H1 (cell line): ENCODE results near the gene GPC6. TPM values are rescaled to one million over a fixed set of nuclear protein-coding genes. Genes with fewer than 3 reads are reported as not detected.

ENCODE experiments used
- CTCF ChIA-PET: fragments of 300-600 bp; sonication (Branson Sonifier 250); formaldehyde crosslinking; loops from one replicate; lab custom pipeline; 2021; ENCODE audit not compliant: partially characterized antibody; lab: Charles Lee
- POLR2A ChIA-PET: fragments of 300-600 bp; sonication (Branson Sonifier 250); formaldehyde crosslinking; loops from one replicate; lab custom pipeline; 2021; ENCODE audit warnings: inconsistent platforms; ENCODE audit not compliant: partially characterized antibody; lab: Charles Lee
- DNase-seq, 2 experiments: peaks; one replicate each; pipeline versions ENCODE4 v3.0.0 to v3.0.0-alpha.2; 2010 to 2022; ENCODE audit warnings: low spot score in 2 of 2, low read depth in 1 of 2, mixed read lengths in 1 of 2
- FAIRE-seq: peaks from 2 replicates; lab custom pipeline; 2011; peaks lifted over from hg19 to GRCh38; lab: Jason Lieb, UNC
- H2AFZ ChIP-seq: 2 replicates; pipeline ENCODE4 v1.8.1; 2012; ENCODE audit warnings: low read length, inconsistent platforms
- H2AK5ac ChIP-seq: 2 replicates; pipeline ENCODE4 v1.6.1; 2013; ENCODE audit warnings: low read depth, low read length
- H2BK120ac ChIP-seq: replicated peaks from 2 replicates; pipeline ENCODE3; 2013; ENCODE audit warnings: low read depth, low read length, inconsistent platforms
- H2BK12ac ChIP-seq: 2 replicates; pipeline ENCODE4 v1.6.1; 2013; ENCODE audit warnings: low read depth, low read length
- H2BK15ac ChIP-seq: 2 replicates; pipeline ENCODE4 v1.6.1; 2013; ENCODE audit warnings: low read length
- H2BK20ac ChIP-seq: 2 replicates; pipeline ENCODE4 v1.6.1; 2013; ENCODE audit warnings: low read length
- H2BK5ac ChIP-seq: 2 replicates; pipeline ENCODE4 v1.6.1; 2013; ENCODE audit warnings: low read depth, low read length
- H3K14ac ChIP-seq: 2 replicates; pipeline ENCODE4 v1.6.1; 2013; ENCODE audit warnings: inconsistent platforms; ENCODE audit not compliant: insufficient read length
- H3K18ac ChIP-seq: 2 replicates; pipeline ENCODE4 v1.6.1; 2013; ENCODE audit warnings: low read length; ENCODE audit errors: extremely low read depth
- H3K23ac ChIP-seq: 2 replicates; pipeline ENCODE4 v1.6.1; 2013; ENCODE audit warnings: inconsistent platforms; ENCODE audit not compliant: insufficient read length
- H3K23me2 ChIP-seq: 2 replicates; pipeline ENCODE4 v1.6.1; 2013; ENCODE audit warnings: low read depth, low read length
- H3K27ac ChIP-seq: 2 replicates; pipeline ENCODE4 v1.6.1; 2011; ENCODE audit warnings: low read depth, low read length, inconsistent platforms
- H3K27me3 ChIP-seq, 4 experiments: replicated peaks in 1 of 4; 1 replicate in 1 of 4; 2 replicates in 3 of 4; pipeline versions ENCODE4 v1.6.1 to v1.8.1; 2011 to 2013; ENCODE audit warnings: low read length in 3 of 4, mild to moderate bottlenecking in 3 of 4, inconsistent platforms in 2 of 4, mixed read lengths in 2 of 4, moderate library complexity in 1 of 4; ENCODE audit not compliant: control insufficient read depth in 3 of 4, insufficient read depth in 3 of 4; ENCODE audit errors: extremely low read depth in 1 of 4
- H3K36me3 ChIP-seq, 4 experiments: 2 replicates each; pipeline versions ENCODE4 v1.6.1 to v1.8.1; 2011 to 2013; ENCODE audit warnings: mild to moderate bottlenecking in 4 of 4, low read length in 3 of 4, moderate library complexity in 2 of 4, control low read depth in 1 of 4, inconsistent platforms in 1 of 4; ENCODE audit not compliant: insufficient read depth in 4 of 4, control insufficient read depth in 2 of 4
- H3K4ac ChIP-seq: replicated peaks from 2 replicates; pipeline ENCODE3; 2013; ENCODE audit warnings: low read length, low read depth, mixed read lengths, inconsistent platforms; ENCODE audit not compliant: insufficient read length
- H3K4me1 ChIP-seq, 4 experiments: replicated peaks in 1 of 4; 1 replicate in 1 of 4; 2 replicates in 3 of 4; pipeline versions ENCODE4 v1.6.1 to v1.8.1; 2011 to 2013; ENCODE audit warnings: low read length in 3 of 4, inconsistent platforms in 2 of 4, mixed read lengths in 1 of 4; ENCODE audit not compliant: insufficient read depth in 4 of 4, control insufficient read depth in 3 of 4
- H3K4me2 ChIP-seq, 2 experiments: 2 replicates each; pipeline versions ENCODE4 v1.6.1 to v1.8.1; 2011 to 2013; ENCODE audit warnings: low read depth in 2 of 2, low read length in 2 of 2, control low read depth in 1 of 2, inconsistent platforms in 1 of 2, mild to moderate bottlenecking in 1 of 2; ENCODE audit not compliant: insufficient read depth in 1 of 2
- H3K4me3 ChIP-seq, 4 experiments: fragments of 200-600, 300-600 bp in 1 of 4; sonication (generic), shearing (Covaris generic), sonication (Bioruptor Twin) in 1 of 4; 2 replicates each; pipeline versions ENCODE4 v1.5.1 to v1.8.1; 2011 to 2016; ENCODE audit warnings: low read length in 4 of 4, low read depth in 3 of 4, control low read depth in 2 of 4, inconsistent platforms in 2 of 4, mild to moderate bottlenecking in 2 of 4, mixed read lengths in 1 of 4, moderate library complexity in 1 of 4; ENCODE audit not compliant: insufficient read depth in 2 of 4; ENCODE audit errors: extremely low read depth in 1 of 4
- H3K56ac ChIP-seq: replicated peaks from 2 replicates; pipeline ENCODE3; 2013; ENCODE audit warnings: low read depth, mild to moderate bottlenecking, mixed read lengths, low read length, inconsistent platforms; ENCODE audit not compliant: insufficient read length
- H3K79me1 ChIP-seq: 2 replicates; pipeline ENCODE4 v1.6.1; 2013; ENCODE audit warnings: low read depth, low read length, control low read depth
- H3K79me2 ChIP-seq, 2 experiments: 2 replicates each; pipeline versions ENCODE4 v1.6.1 to v1.8.1; 2012 to 2013; ENCODE audit warnings: low read length in 2 of 2, mild to moderate bottlenecking in 2 of 2, inconsistent platforms in 1 of 2; ENCODE audit not compliant: insufficient read depth in 2 of 2, control insufficient read depth in 1 of 2
- H3K9ac ChIP-seq, 4 experiments: replicated peaks in 1 of 4; 1 replicate in 1 of 4; 2 replicates in 3 of 4; pipeline versions ENCODE4 v1.6.1 to v1.8.1; 2011 to 2013; ENCODE audit warnings: low read depth in 3 of 4, low read length in 3 of 4, control low read depth in 2 of 4, mild to moderate bottlenecking in 2 of 4, moderate library complexity in 2 of 4, inconsistent platforms in 1 of 4; ENCODE audit errors: extremely low read depth in 1 of 4
- H3K9me3 ChIP-seq, 2 experiments: 2 replicates each; pipeline versions ENCODE4 v1.6.1 to v1.8.1; 2012 to 2013; ENCODE audit warnings: mild to moderate bottlenecking in 2 of 2, moderate library complexity in 2 of 2, control low read depth in 1 of 2, inconsistent platforms in 1 of 2, low read depth in 1 of 2, low read length in 1 of 2, mixed read lengths in 1 of 2; ENCODE audit not compliant: insufficient read depth in 2 of 2
- H4K20me1 ChIP-seq, 2 experiments: replicated peaks in 1 of 2; 2 replicates each; pipeline versions ENCODE3 to v1.8.1; 2011 to 2013; ENCODE audit warnings: inconsistent platforms in 2 of 2, low read length in 2 of 2, mild to moderate bottlenecking in 1 of 2; ENCODE audit not compliant: insufficient read depth in 2 of 2, control insufficient read depth in 1 of 2
- H4K5ac ChIP-seq: 2 replicates; pipeline ENCODE4 v1.6.1; 2013; ENCODE audit warnings: low read length, low read depth, mixed read lengths, inconsistent platforms; ENCODE audit not compliant: insufficient read length
- H4K8ac ChIP-seq: 2 replicates; pipeline ENCODE4 v1.8.0; 2013; ENCODE audit warnings: mild to moderate bottlenecking, moderate library complexity, low read length, inconsistent platforms; ENCODE audit not compliant: insufficient read depth; ENCODE audit errors: extremely low read depth
- H4K91ac ChIP-seq: replicated peaks from 2 replicates; pipeline ENCODE3; 2013; ENCODE audit warnings: low read length, mixed read lengths, inconsistent platforms; ENCODE audit not compliant: insufficient read length
- JUN ChIP-seq: IDR thresholded peaks from 2 replicates; pipeline ENCODE4 v1.6.1; 2011; ENCODE audit warnings: low read depth, mild to moderate bottlenecking, improper control_type of control experiment, low read length
- RBBP5 ChIP-seq: IDR thresholded peaks from 2 replicates; pipeline ENCODE4 v1.7.1; 2012; ENCODE audit warnings: low read depth, mild to moderate bottlenecking, inconsistent platforms, low read length, moderate library complexity, borderline replicate concordance
- polyA plus RNA-seq, 7 experiments: library from polyadenylated mRNA; depleted of rRNA in 3 of 7; stranded (reverse) in 5 of 7; unstranded in 2 of 7; fragments of >200 nt in 5 of 7; fragments of 200-250 nt in 2 of 7; gene quantifications; 1 replicate in 5 of 7; 2 replicates in 1 of 7; 4 replicates in 1 of 7; pipeline versions ENCODE4 v1.2.1 to v1.2.3, GENCODE V29; 2011 to 2013; ENCODE audit warnings: missing spikeins in 2 of 7, mixed read lengths in 2 of 7
- total RNA-seq: library from RNA; stranded (reverse); fragmentation: NEBNext Ultra II Directional; extraction: Animal tissue kit (Norgen Biotek cat#: 25700); gene quantifications from 2 replicates; pipeline ENCODE4 v1.2.1, GENCODE V29; 2021

GPC6 gene
- total and polyA plus RNA-seq, 2 of the 8 experiments (the other 6 are each of a cell fraction or from before 2014, with no cell fraction given): 5.4 to 12.0 TPM

- H3K9ac ChIP-seq: no peak overlapping the region
- no peaks in the 10 kb centered on the region for H3K27me3 ChIP-seq
- DNase-seq (no peak), FAIRE-seq (no peak)
- H3K4me2 ChIP-seq: no peak overlapping the region
- H2BK20ac ChIP-seq: no peak overlapping the region
- ChIA-PET POLR2A (no interaction called here), CTCF (interaction anchor here (1.2 kb wide), 1 partner anchor 8 kb away, joined by 4 read pairs; no protein-coding TSS in a partner anchor)
- no peak overlapping the region for H2BK12ac ChIP-seq
- no peaks in the 10 kb centered on the region for H3K23me2 ChIP-seq
- no peak overlapping the region for H3K27ac ChIP-seq
- no peak overlapping the region for H4K91ac ChIP-seq
- H3K9me3 ChIP-seq: peaks cover 0 to 3% of the 10 kb centered on the region in 2 experiments; a peak in 1 of 4 replicates
- H3K56ac ChIP-seq: no peak overlapping the region
- peaks cover 0 to 5% of the 10 kb centered on the region in 2 experiments; a peak in 2 of 4 replicates for H3K79me2 ChIP-seq
- H3K14ac ChIP-seq: no peak overlapping the region
- H3K18ac ChIP-seq: no peak overlapping the region
- no peaks in the 10 kb centered on the region for H3K36me3 ChIP-seq
- H3K79me1 ChIP-seq: no peaks in the 10 kb centered on the region
- H2AFZ ChIP-seq: no peak overlapping the region
- no peak overlapping the region for H4K8ac ChIP-seq
- H3K4me3 ChIP-seq: no peak overlapping the region
- H3K23ac ChIP-seq: no peak overlapping the region
- H2BK120ac ChIP-seq: no peak overlapping the region
- H4K20me1 ChIP-seq: no peaks in the 10 kb centered on the region
- H2BK5ac ChIP-seq: no peak overlapping the region
- TF ChIP-seq JUN (no peak), RBBP5 (no peak)
- H2BK15ac ChIP-seq: no peak overlapping the region
- H2AK5ac ChIP-seq: no peak overlapping the region
- no peak overlapping the region for H3K4ac ChIP-seq
- no peaks in the 10 kb centered on the region for H3K4me1 ChIP-seq
- H4K5ac ChIP-seq: no peak overlapping the region
Measured at GRCh38 chr13:93345024-93345423, 118.4 kb downstream of the GPC6 start.
